NB4 (cell line): ENCODE data around the gene THAP3.

ENCODE experiments used
- MAX ChIP-seq: IDR thresholded peaks from 2 replicates; pipeline ENCODE4 v1.6.1; 2011; ENCODE audit warnings: low read depth, low read length
- TF ChIP-seq, protein P1 (sequence below): IDR thresholded peaks from one replicate; pipeline ENCODE4 v1.5.1; 2012; ENCODE audit warnings: low read depth, low read length

DNA sequence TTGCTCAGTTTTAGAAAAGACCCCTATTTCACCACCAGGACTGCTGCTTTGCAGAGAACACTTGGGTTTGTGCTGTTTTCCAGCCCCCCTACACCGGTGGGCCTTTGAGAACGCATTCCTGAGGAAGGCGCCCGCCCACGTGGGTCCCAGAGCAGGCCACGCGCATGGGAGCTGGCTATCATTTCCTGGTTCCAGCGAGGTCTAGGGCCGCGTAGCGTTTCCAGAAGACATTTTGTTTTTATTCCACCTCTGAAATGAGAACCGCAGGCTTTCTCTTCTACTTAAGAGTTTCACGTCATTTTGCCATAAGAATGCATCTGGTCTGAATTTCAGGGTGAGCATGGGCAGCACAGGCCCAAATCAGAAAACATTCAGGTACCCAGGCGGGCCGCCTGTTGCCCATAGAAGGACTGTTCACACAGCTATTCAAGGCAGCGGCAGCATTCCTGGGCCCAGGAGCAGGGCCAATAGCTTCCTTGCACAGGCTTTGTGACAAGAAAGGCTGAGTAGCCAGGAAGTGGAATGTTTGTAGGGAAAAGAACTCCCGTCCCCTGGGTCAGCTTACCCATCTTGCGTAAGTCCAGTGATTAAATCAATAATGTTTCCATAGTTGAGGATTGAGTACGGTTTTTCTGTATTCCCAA lies 20.6 kb upstream of the THAP3 start:
- TF ChIP-seq, protein P1, sequence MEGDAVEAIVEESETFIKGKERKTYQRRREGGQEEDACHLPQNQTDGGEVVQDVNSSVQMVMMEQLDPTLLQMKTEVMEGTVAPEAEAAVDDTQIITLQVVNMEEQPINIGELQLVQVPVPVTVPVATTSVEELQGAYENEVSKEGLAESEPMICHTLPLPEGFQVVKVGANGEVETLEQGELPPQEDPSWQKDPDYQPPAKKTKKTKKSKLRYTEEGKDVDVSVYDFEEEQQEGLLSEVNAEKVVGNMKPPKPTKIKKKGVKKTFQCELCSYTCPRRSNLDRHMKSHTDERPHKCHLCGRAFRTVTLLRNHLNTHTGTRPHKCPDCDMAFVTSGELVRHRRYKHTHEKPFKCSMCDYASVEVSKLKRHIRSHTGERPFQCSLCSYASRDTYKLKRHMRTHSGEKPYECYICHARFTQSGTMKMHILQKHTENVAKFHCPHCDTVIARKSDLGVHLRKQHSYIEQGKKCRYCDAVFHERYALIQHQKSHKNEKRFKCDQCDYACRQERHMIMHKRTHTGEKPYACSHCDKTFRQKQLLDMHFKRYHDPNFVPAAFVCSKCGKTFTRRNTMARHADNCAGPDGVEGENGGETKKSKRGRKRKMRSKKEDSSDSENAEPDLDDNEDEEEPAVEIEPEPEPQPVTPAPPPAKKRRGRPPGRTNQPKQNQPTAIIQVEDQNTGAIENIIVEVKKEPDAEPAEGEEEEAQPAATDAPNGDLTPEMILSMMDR = no peak
- peak; percentile 61 for TF ChIP-seq MAX
